Pancreas (tissue), 10 donors: Measurements from ENCODE around the gene CDR2L. TPM values are rescaled to one million over a fixed set of nuclear protein-coding genes. Genes with fewer than 3 reads are reported as not detected.

Experiments used
- ATAC-seq, 4 donors: fragments of 200-7000 bp; cut with Tn5 transposase; one replicate each; pipeline versions ENCODE4 v1.8.0 to v1.9.1; 2020; ENCODE audit warnings: mild to moderate bottlenecking in 4 of 4, moderate library complexity in 4 of 4
- DNase-seq, 6 donors: peaks; one replicate each; pipeline ENCODE4 v3.0.0-alpha.2; 2020
- FAIRE-seq: peaks from 2 replicates; lab custom pipeline; 2012; peaks lifted over from hg19 to GRCh38; lab: Jason Lieb, UNC
- H3K27ac ChIP-seq, 4 donors: fragments of 200-600 bp; sonication (generic); 1 replicate in 3 of 4; 2 replicates in 1 of 4; pipeline versions ENCODE4 v1.5.0 to v1.8.0; 2020
- H3K27me3 ChIP-seq, 4 donors: fragments of 200-600 bp; one replicate each; pipeline ENCODE4 v1.8.0; 2021
- H3K36me3 ChIP-seq, 3 donors: fragments of 200-600 bp; sonication (generic) in 1 of 3; one replicate each; pipeline versions ENCODE4 v1.5.0 to v1.8.0; 2020 to 2021
- H3K4me1 ChIP-seq, 3 donors: fragments of 200-600 bp; one replicate each; pipeline ENCODE4 v1.8.0; 2021
- H3K4me3 ChIP-seq, 4 donors: fragments of 200-600 bp; sonication (generic) in 2 of 4; one replicate each; pipeline versions ENCODE4 v1.5.0 to v1.8.0; 2020 to 2021
- H3K9me3 ChIP-seq, 4 donors: fragments of 200-600 bp; one replicate each; pipeline ENCODE4 v1.8.0; 2021
- CTCF ChIP-seq, 4 donors: fragments of 200-600 bp; sonication (generic) in 3 of 4; IDR thresholded peaks; one replicate each; pipeline versions ENCODE4 v1.5.0 to v1.8.0; 2021; ENCODE audit warnings: antibody characterized with exemption in 4 of 4
- WGBS, 2 donors: extraction: QIAGEN DNeasy Blood & Tissue Kit; methylation state at CpG; one replicate each; pipeline ENCODE4 v1.1.7; 2013; 5-methylcytosine and 5-hydroxymethylcytosine counted together
- intact Hi-C, 3 donors: fragments of 100-400 bp; cut with DNase I; formaldehyde crosslinking; loops; one replicate each; pipeline versions ENCODE4 v1.11.1 to v1.14.2; 2022
- polyA plus RNA-seq, 2 donors: library from polyadenylated mRNA; stranded (reverse); fragments of 200-250 nt; gene quantifications; one replicate each; pipeline ENCODE4 v1.2.3, GENCODE V29; 2013
- total RNA-seq, 6 donors: library from RNA; stranded (reverse); fragmentation: NEBNext Ultra II Directional in 4 of 6; extraction: Animal tissue kit (Norgen Biotek cat#: 25700) in 4 of 6; gene quantifications; one replicate each; pipeline versions ENCODE4 v1.2.1 to v1.2.4, GENCODE V29; 2021 to 2023
- donor health status: healthy with polysubstance abuse.
- donor health status: DM: no; HTN: no; CAD: no; lungs with moderate emphysema.
- donor health status: DM: no; HTN: no; CAD: no.
- donor health status: control.
- donor health status: control.
- donor health status: Bipolar disorder and iron deficiency.
- donor health status: DM: yes; HTN: yes; CAD: no.
- donor health status: DM: no; HTN: no; CAD: no.
- donor health status: DM: no; HTN: no; CAD: no.
- donor health status: DM: yes; HTN: yes; CAD: no.

The CDR2L gene
- total and polyA plus RNA-seq, 8 donors = 2.3 to 11.2 (median 4.1) TPM

GRCh38 chr17:74952431-74953133 is 34.9 kb upstream of the CDR2L start:
- H3K27me3 ChIP-seq = no peaks in the 10 kb centered on the region
- H3K27ac ChIP-seq = no peak overlapping the region
- no peak for TF ChIP-seq CTCF (IDR thresholded peaks at IDR 0.05)
- H3K9me3 ChIP-seq = no peaks in the 10 kb centered on the region
- no peaks in the 10 kb centered on the region for H3K4me1 ChIP-seq
- FAIRE-seq = no peak
- no peak for ATAC-seq
- peak in 2 of 6 donors; percentile 43 to 79 for DNase-seq
- no peak overlapping the region for H3K4me3 ChIP-seq
- H3K36me3 ChIP-seq = peaks cover 5 to 43% (median 19%) of the 10 kb centered on the region in 3 donors
- intact Hi-C loops = no loop called here
- 87% methylated on average over 23 to 24 of the region's 24 CpGs for WGBS, 2 donors

- no peak for ATAC-seq
- 81 to 85% methylated on average over 10 to 11 of the region's 11 CpGs for WGBS, 2 donors
- H3K4me3 ChIP-seq = no peak overlapping the region
Measured at GRCh38 chr17:74953134-74953687, 34.2 kb upstream of the CDR2L start.

DNA sequence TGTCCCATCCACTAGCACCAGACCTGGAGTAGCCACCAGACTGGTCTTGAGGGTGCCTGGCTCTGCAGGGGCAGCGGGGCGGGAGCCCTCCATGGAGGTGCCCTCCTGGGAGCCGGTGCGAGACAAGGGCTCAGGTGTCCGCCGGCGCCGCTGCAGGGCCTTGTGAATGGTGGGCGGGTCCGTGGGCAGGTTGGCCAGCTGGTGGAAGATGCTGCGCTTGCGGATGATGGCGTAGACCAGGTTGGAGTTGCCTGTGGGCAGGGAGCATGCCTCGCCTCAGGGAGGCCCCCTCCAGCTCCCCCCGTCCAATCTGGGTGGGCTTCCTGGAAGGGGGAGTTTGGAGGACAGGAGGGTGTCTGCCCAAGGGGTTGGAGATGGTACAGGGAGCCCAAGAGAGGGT is 33.3 kb upstream of the CDR2L start:
- H3K4me3 ChIP-seq = no peak overlapping the region
- FAIRE-seq (no peak), ATAC-seq (no peak), DNase-seq (peak in 3 of 6 donors; percentile 13 to 72 (median 38))
- no peak for TF ChIP-seq CTCF (IDR thresholded peaks at IDR 0.05)
- no peaks in the 10 kb centered on the region for H3K9me3 ChIP-seq
- H3K36me3 ChIP-seq = peaks cover 5 to 43% (median 19%) of the 10 kb centered on the region in 3 donors
- no peak overlapping the region for H3K27ac ChIP-seq
- no peaks in the 10 kb centered on the region for H3K4me1 ChIP-seq
- intact Hi-C loops = no loop called here
- 95% methylated on average over 14 to 15 of the region's 15 CpGs for WGBS, 2 donors
- H3K27me3 ChIP-seq = no peaks in the 10 kb centered on the region

More at GRCh38 chr17:74953134-74953687, 34.2 kb upstream of the CDR2L start:
- peak in 2 of 6 donors; percentile 34 to 69 for DNase-seq
- FAIRE-seq = no peak
- H3K27ac ChIP-seq = no peak overlapping the region
- no peaks in the 10 kb centered on the region for H3K4me1 ChIP-seq
- intact Hi-C loops = no loop called here
- no peaks in the 10 kb centered on the region for H3K27me3 ChIP-seq
- H3K9me3 ChIP-seq = no peaks in the 10 kb centered on the region
- H3K36me3 ChIP-seq = peaks cover 5 to 43% (median 19%) of the 10 kb centered on the region in 3 donors
- TF ChIP-seq CTCF (IDR thresholded peaks at IDR 0.05) = no peak

DNA sequence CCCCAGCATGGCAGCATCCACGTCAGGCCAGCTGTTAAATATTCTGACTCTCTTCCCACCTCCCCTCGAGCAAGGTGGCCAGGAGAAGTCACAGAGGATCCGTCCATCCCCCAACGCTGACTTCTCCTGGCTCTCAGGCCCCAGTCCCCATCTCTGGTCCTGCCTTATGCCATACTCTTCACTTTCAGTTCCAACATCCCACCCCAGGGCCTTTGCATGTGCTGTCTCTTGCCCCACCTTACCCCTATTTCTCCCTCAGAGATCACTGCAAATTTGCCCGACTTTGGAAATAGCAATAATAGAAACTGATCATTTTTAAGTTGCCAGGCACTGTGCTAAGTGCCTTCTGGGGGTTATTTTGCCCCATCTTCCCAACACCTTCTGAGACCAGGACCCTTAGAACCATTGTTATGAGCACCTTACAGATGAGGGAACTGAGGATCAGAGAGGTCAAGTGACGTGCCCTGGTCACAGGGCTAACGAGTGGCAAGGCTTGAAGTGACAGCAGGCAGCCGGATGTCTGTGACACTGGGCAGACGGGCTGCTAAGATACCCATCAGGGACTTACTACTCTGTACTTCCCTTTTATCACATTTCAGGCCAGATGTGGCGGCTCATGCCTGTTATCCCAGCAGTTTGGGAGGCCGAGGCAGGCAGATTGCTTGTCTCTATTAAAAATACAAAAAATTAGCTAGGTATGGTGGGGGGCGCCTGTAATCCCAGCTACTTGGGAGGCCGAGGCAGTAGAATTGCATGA is 32.6 kb upstream of the CDR2L start:
- intact Hi-C loops = no loop called here
- no peaks in the 10 kb centered on the region for H3K27me3 ChIP-seq
- H3K36me3 ChIP-seq = peaks cover 6 to 45% (median 19%) of the 10 kb centered on the region in 3 donors
- no peak overlapping the region for H3K27ac ChIP-seq
- no peaks in the 10 kb centered on the region for H3K9me3 ChIP-seq
- H3K4me1 ChIP-seq = no peaks in the 10 kb centered on the region
- WGBS, 2 donors = 74 to 81% methylated on average over 13 of the region's 13 CpGs
- ATAC-seq (no peak), FAIRE-seq (no peak), DNase-seq (no peak)
- no peak overlapping the region for H3K4me3 ChIP-seq
- no peak for TF ChIP-seq CTCF (IDR thresholded peaks at IDR 0.05)
